SKM-1 (cell line): ENCODE data around the gene MYH11.
"Not testable (repeated sequence)": the region's sequence is repeated elsewhere in the genome, so short reads cannot be mapped to it uniquely, and the experiment has no call there.

Experiments
- DNase-seq: peaks from one replicate; lab custom pipeline; 2025; ENCODE audit not compliant: unreplicated experiment; lab: John Stamatoyannopoulos, UW

Gene MYH11

GRCh38 chr16:15879255-15879811 lies 22.5 kb upstream of the MYH11 start:
- no peak for DNase-seq

- no peak for DNase-seq
Observed at GRCh38 chr16:15876503-15876902, 19.7 kb upstream of the MYH11 start.

- no peak for DNase-seq
Observed at GRCh38 chr16:15874745-15875314, 18.0 kb upstream of the MYH11 start.

- no peak for DNase-seq
Observed at GRCh38 chr16:15873737-15874136, 16.9 kb upstream of the MYH11 start.

GRCh38 chr16:15873301-15873700 lies 16.5 kb upstream of the MYH11 start:
- DNase-seq: no peak

- no peak for DNase-seq
Observed at GRCh38 chr16:15870011-15870410, 13.2 kb upstream of the MYH11 start.

- no peak for DNase-seq
Observed at GRCh38 chr16:15866451-15866850, 9.6 kb upstream of the MYH11 start.

GRCh38 chr16:15865742-15866141 lies 8.9 kb upstream of the MYH11 start:
- DNase-seq: no peak

- no peak for DNase-seq
Observed at GRCh38 chr16:15864939-15865338, 8.1 kb upstream of the MYH11 start.

- DNase-seq: no peak
Observed at GRCh38 chr16:15861996-15862395, 5.2 kb upstream of the MYH11 start.

- no peak for DNase-seq
Observed at GRCh38 chr16:15858921-15859668, 2.3 kb upstream of the MYH11 start.

- no peak for DNase-seq
Observed at GRCh38 chr16:15857724-15858560, 1.1 kb upstream of the MYH11 start.

- no peak for DNase-seq
Observed at GRCh38 chr16:15856182-15856581, 646 bp downstream of the MYH11 start.

GRCh38 chr16:15855704-15856003 lies 1.2 kb downstream of the MYH11 start:
- DNase-seq: no peak

- no peak for DNase-seq
Observed at GRCh38 chr16:15854906-15855703, 1.7 kb downstream of the MYH11 start.

GRCh38 chr16:15854061-15854460 lies 2.8 kb downstream of the MYH11 start:
- DNase-seq: no peak

GRCh38 chr16:15853021-15853420 lies 3.8 kb downstream of the MYH11 start:
- DNase-seq: no peak

GRCh38 chr16:15850555-15850954 lies 6.3 kb downstream of the MYH11 start:
- DNase-seq: not testable (repeated sequence)

- no peak for DNase-seq
Observed at GRCh38 chr16:15849209-15849981, 7.4 kb downstream of the MYH11 start.

GRCh38 chr16:15847611-15848175 lies 9.1 kb downstream of the MYH11 start:
- no peak for DNase-seq
